HCT116 (cell line): ENCODE results near the gene CKS1B. TPM values are rescaled to one million over a fixed set of nuclear protein-coding genes. Genes with fewer than 3 reads are reported as not detected.

Experiments used
- ATAC-seq: fragments of 200-7000 bp; cut with Tn5 transposase; 2 replicates; pipeline ENCODE4 v1.9.1; 2020; ENCODE audit warnings: mild to moderate bottlenecking, moderate library complexity
- BruUV-seq: library from RNA; stranded (reverse); fragments of 400-500 nt; replicated peaks from 2 replicates; lab custom pipeline; 2021; lab: Mats Ljungman, UMichigan
- CTCF ChIA-PET: fragments of 300-600 bp; sonication (Branson Sonifier 250); formaldehyde crosslinking; loops from one replicate; lab custom pipeline; 2021; ENCODE audit warnings: antibody characterized with exemption; lab: Charles Lee
- POLR2A ChIA-PET: fragments of 300-600, 350-600 bp; sonication (Branson Sonifier 250); formaldehyde crosslinking; loops from one replicate; lab custom pipeline; 2021; ENCODE audit warnings: antibody characterized with exemption; lab: Charles Lee
- RAD21 ChIA-PET, 2 experiments: fragments of 300-600 bp; sonication (Branson Sonifier 250); formaldehyde crosslinking; loops; one replicate each; lab custom pipeline; 2023; ENCODE audit warnings: low total read pairs in 2 of 2; ENCODE audit not compliant: uncharacterized antibody in 2 of 2, unreplicated experiment in 2 of 2, low non-redundant PET in 1 of 2; lab: Charles Lee
- DNase-seq: peaks from one replicate; pipeline ENCODE4 v3.0.0-alpha.2; 2010; ENCODE audit warnings: low read depth, low spot score
- H2AFZ ChIP-seq: fragments of 200-600 bp; shearing (Covaris generic), sonication (generic); 2 replicates; pipeline ENCODE4 v1.6.1; 2017; ENCODE audit warnings: low read depth, mixed run types, mixed read lengths, antibody characterized with exemption, low read length; ENCODE audit not compliant: poor library complexity, severe bottlenecking
- H3K27ac ChIP-seq: 2 replicates; pipeline ENCODE4 v1.5.1; 2012; ENCODE audit warnings: low read depth, low read length
- H3K27me3 ChIP-seq: fragments of 200-600 bp; sonication (generic); 2 replicates; pipeline ENCODE4 v1.6.1; 2016; ENCODE audit warnings: mixed run types, low read length, mixed read lengths; ENCODE audit not compliant: insufficient read depth
- H3K36me3 ChIP-seq, 2 experiments: fragments of 200-500 bp in 1 of 2; fragments of 200-600 bp in 1 of 2; sonication (Bioruptor generic) in 1 of 2; sonication (generic) in 1 of 2; 2 replicates each; pipeline versions ENCODE4 v1.5.1 to v1.6.1; 2014 to 2016; ENCODE audit warnings: low read length in 2 of 2, inconsistent platforms in 1 of 2, mixed read lengths in 1 of 2, mixed run types in 1 of 2; ENCODE audit not compliant: insufficient read depth in 2 of 2, control insufficient read depth in 1 of 2
- H3K4me1 ChIP-seq, 2 experiments: fragments of 200-600 bp in 1 of 2; sonication (generic) in 1 of 2; 2 replicates each; pipeline versions ENCODE4 v1.5.1 to v1.6.1; 2012 to 2017; ENCODE audit warnings: low read length in 2 of 2, inconsistent platforms in 1 of 2, mild to moderate bottlenecking in 1 of 2, mixed read lengths in 1 of 2, mixed run types in 1 of 2, moderate library complexity in 1 of 2; ENCODE audit not compliant: insufficient read depth in 2 of 2, control insufficient read depth in 1 of 2
- H3K4me2 ChIP-seq: fragments of 200-600 bp; sonication (generic); 2 replicates; pipeline ENCODE4 v1.6.1; 2017; ENCODE audit warnings: mixed run types, low read length, mixed read lengths
- H3K4me3 ChIP-seq, 2 experiments: fragments of 200-600 bp in 1 of 2; sonication (generic) in 1 of 2; replicated peaks in 1 of 2; 2 replicates each; pipeline ENCODE4 v1.5.1; 2011 to 2016; ENCODE audit warnings: low read length in 2 of 2, control low read depth in 1 of 2, low read depth in 1 of 2, mild to moderate bottlenecking in 1 of 2, mixed read lengths in 1 of 2, mixed run types in 1 of 2
- H3K79me2 ChIP-seq: fragments of 200-600 bp; sonication (generic); 2 replicates; pipeline ENCODE4 v1.6.1; 2017; ENCODE audit warnings: mild to moderate bottlenecking, mixed run types, low read length, moderate library complexity, mixed read lengths; ENCODE audit not compliant: insufficient read depth
- H3K9ac ChIP-seq: fragments of 200-600 bp; sonication (generic); 2 replicates; pipeline ENCODE4 v1.6.1; 2016; ENCODE audit warnings: low read length, mixed read lengths
- H3K9me2 ChIP-seq: fragments of 200-600 bp; sonication (generic), shearing (Covaris generic); 2 replicates; pipeline ENCODE4 v1.6.1; 2017; ENCODE audit warnings: mixed run types, mild to moderate bottlenecking, moderate library complexity; ENCODE audit not compliant: insufficient read depth
- H3K9me3 ChIP-seq, 2 experiments: fragments of 200-500 bp in 1 of 2; fragments of 200-600 bp in 1 of 2; sonication (Bioruptor generic) in 1 of 2; sonication (generic) in 1 of 2; 2 replicates each; pipeline ENCODE4 v1.6.1; 2014 to 2017; ENCODE audit warnings: low read length in 2 of 2, mixed read lengths in 2 of 2, inconsistent platforms in 1 of 2, low read depth in 1 of 2, mild to moderate bottlenecking in 1 of 2, mixed run types in 1 of 2, moderate library complexity in 1 of 2; ENCODE audit not compliant: control insufficient read depth in 1 of 2, insufficient read depth in 1 of 2
- H4K20me1 ChIP-seq: fragments of 200-600 bp; sonication (generic), shearing (Covaris generic); 2 replicates; pipeline ENCODE4 v1.6.1; 2017; ENCODE audit warnings: mixed run types, mild to moderate bottlenecking, moderate library complexity; ENCODE audit not compliant: insufficient read depth
- CTCF ChIP-seq, 3 experiments: fragments of 200-600 bp in 1 of 3; sonication (generic) in 1 of 3; IDR thresholded peaks in 2 of 3; conservative IDR thresholded peaks in 1 of 3; 2 replicates each; pipeline ENCODE4 v1.5.1; 2012 to 2017; ENCODE audit warnings: low read depth in 2 of 3, low read length in 2 of 3, antibody characterized with exemption in 1 of 3, borderline replicate concordance in 1 of 3, control low read depth in 1 of 3, mild to moderate bottlenecking in 1 of 3, mixed read lengths in 1 of 3, mixed run types in 1 of 3, moderate library complexity in 1 of 3; ENCODE audit not compliant: insufficient read depth in 1 of 3
- FOSL1 ChIP-seq: IDR thresholded peaks from 2 replicates; pipeline ENCODE4 v1.6.1; 2012; ENCODE audit warnings: low read depth
- RAD21 ChIP-seq: IDR thresholded peaks from 2 replicates; pipeline ENCODE4 v1.6.1; 2012; ENCODE audit warnings: low read depth, mild to moderate bottlenecking
- SP1 ChIP-seq: IDR thresholded peaks from 2 replicates; pipeline ENCODE4 v1.6.1; 2012; ENCODE audit warnings: low read depth
- YY1 ChIP-seq: IDR thresholded peaks from 2 replicates; pipeline ENCODE4 v1.6.1; 2011; ENCODE audit warnings: low read length, low read depth, moderate library complexity, mild to moderate bottlenecking; ENCODE audit not compliant: insufficient replicate concordance; ENCODE audit errors: extremely low read depth
- ZNF274 ChIP-seq: fragments of 200-500 bp; sonication (Bioruptor generic); IDR thresholded peaks from 2 replicates; pipeline ENCODE4 v1.6.1; 2014; ENCODE audit warnings: mild to moderate bottlenecking, low read depth, low read length, inconsistent platforms
- intact Hi-C: fragments of 100-400 bp; cut with micrococcal nuclease; formaldehyde crosslinking; loops from 2 replicates; pipeline ENCODE4 v1.10.0; 2022
- total RNA-seq: library from RNA; stranded (reverse); gene quantifications from one replicate; pipeline ENCODE4 v1.2.1, GENCODE V29; 2021; ENCODE audit not compliant: unreplicated experiment

CKS1B gene
- total RNA-seq, 1 experiment from 2014 or later: 229 TPM

- Histone ChIP-seq H3K27me3 (no peaks in the 10 kb centered on the region), H3K27ac (no peak overlapping the region), H3K4me1 (peaks cover 0 to 3% of the 10 kb centered on the region in 2 experiments; a peak in 1 of 4 replicates), H3K9me3 (no peaks in the 10 kb centered on the region), H3K79me2 (no peaks in the 10 kb centered on the region), H3K36me3 (no peaks in the 10 kb centered on the region), H3K4me3 (no peak overlapping the region), H4K20me1 (no peaks in the 10 kb centered on the region), H3K4me2 (no peak overlapping the region), H3K9ac (no peak overlapping the region), H2AFZ (no peak overlapping the region), H3K9me2 (no peaks in the 10 kb centered on the region)
- intact Hi-C loops: no loop called here
- DNase-seq: no peak
- ChIA-PET POLR2A (no interaction called here), CTCF (no interaction called here), RAD21 (no interaction called here)
- ATAC-seq: no peak
- no TSS peak for BruUV-seq
- no peak for TF ChIP-seq YY1
- TF ChIP-seq RAD21: no peak
- TF ChIP-seq ZNF274: no peak
- TF ChIP-seq SP1: no peak
Observed at GRCh38 chr1:154948079-154948478, 26.4 kb upstream of the CKS1B start.

- Histone ChIP-seq H3K27me3 (no peaks in the 10 kb centered on the region), H3K27ac (no peak overlapping the region), H3K4me2 (no peak overlapping the region), H3K36me3 (no peaks in the 10 kb centered on the region), H3K4me3 (no peak overlapping the region), H2AFZ (no peak overlapping the region), H3K9me2 (no peaks in the 10 kb centered on the region), H3K9me3 (no peaks in the 10 kb centered on the region), H3K9ac (no peak overlapping the region), H3K79me2 (no peaks in the 10 kb centered on the region), H4K20me1 (no peaks in the 10 kb centered on the region), H3K4me1 (peaks cover 10 to 22% of the 10 kb centered on the region in 2 experiments)
- BruUV-seq: no TSS peak
- ChIA-PET CTCF (no interaction called here), RAD21 (no interaction called here), POLR2A (interaction anchor here (1.0 kb wide), 1 partner anchor 16 kb away, joined by 3 read pairs; the partner anchor contains the start of gene PMVK)
- no peak for ATAC-seq
- TF ChIP-seq CTCF (IDR thresholded peaks at IDR 0.05 in 2 of 3, conservative IDR thresholded peaks at IDR 0.05 in 1 of 3; ENCODE audit: borderline replicate concordance in 1 of 3, insufficient read depth in 1 of 3, low read depth in 2 of 3, low read length in 2 of 3) (no peak), FOSL1 (no peak)
- no peak for DNase-seq
- intact Hi-C loops: no loop called here
Observed at GRCh38 chr1:154951901-154952657, 22.4 kb upstream of the CKS1B start.
